ENCODE data around the gene EFHC1. TPM values are rescaled to one million over a fixed set of nuclear protein-coding genes. Genes with fewer than 3 reads are reported as not detected.

EFHC1 gene
- polyA plus RNA-seq, 1 experiment: 59.8 TPM

GRCh38 chr6:52546678-52547077 is 126.5 kb downstream of the EFHC1 start:
- Histone ChIP-seq H3K9me3 (ENCODE audit: control insufficient read depth, insufficient read depth, low read length) (no peaks in the 10 kb centered on the region), H3K27ac (ENCODE audit: low read depth, low read length) (no peak overlapping the region), H3K4me3 (ENCODE audit: low read depth, low read length) (no peak overlapping the region), H3K27me3 (ENCODE audit: control insufficient read depth, insufficient read depth, low read length) (no peaks in the 10 kb centered on the region)
- TF ChIP-seq CTCF (IDR thresholded peaks at IDR 0.05; ENCODE audit: low read depth, low read length): no peak
- ChIA-PET CTCF (interaction anchor here (0.9 kb wide), 1 partner anchor 127 kb away, joined by 3 read pairs; the partner anchor contains the start of gene EFHC1), POLR2A (interaction anchor here (0.7 to 1.2 kb wide), 2 partner anchors 10 to 11 kb away, joined by 3 read pairs; no protein-coding TSS in a partner anchor)
- DNase-seq (ENCODE audit: low read depth, low spot score): no peak

- TF ChIP-seq CTCF (IDR thresholded peaks at IDR 0.05; ENCODE audit: low read depth, low read length): no peak
- DNase-seq (ENCODE audit: low read depth, low spot score): no peak
- Histone ChIP-seq H3K27me3 (ENCODE audit: control insufficient read depth, insufficient read depth, low read length) (no peaks in the 10 kb centered on the region), H3K4me3 (ENCODE audit: low read depth, low read length) (no peak overlapping the region), H3K9me3 (ENCODE audit: control insufficient read depth, insufficient read depth, low read length) (no peaks in the 10 kb centered on the region), H3K27ac (ENCODE audit: low read depth, low read length) (peak overlapping the region; percentile 11)
- POLR2A ChIA-PET: interaction anchor here (0.6 kb wide), 1 partner anchor 50 kb away, joined by 3 read pairs; no protein-coding TSS in a partner anchor
- CTCF ChIA-PET: interaction anchor here (0.9 kb wide), 1 partner anchor 128 kb away, joined by 3 read pairs; the partner anchor contains the start of gene EFHC1
Measured at GRCh38 chr6:52547647-52548352, 127.7 kb downstream of the EFHC1 start.

GRCh38 chr6:52548353-52548713 is 128.2 kb downstream of the EFHC1 start:
- ChIA-PET POLR2A (no interaction called here), CTCF (no interaction called here)
- no peaks in the 10 kb centered on the region for H3K27me3 ChIP-seq (ENCODE audit: control insufficient read depth, insufficient read depth, low read length)
- TF ChIP-seq CTCF (IDR thresholded peaks at IDR 0.05; ENCODE audit: low read depth, low read length): no peak
- H3K27ac ChIP-seq (ENCODE audit: low read depth, low read length): no peak overlapping the region
- no peaks in the 10 kb centered on the region for H3K9me3 ChIP-seq (ENCODE audit: control insufficient read depth, insufficient read depth, low read length)
- no peak overlapping the region for H3K4me3 ChIP-seq (ENCODE audit: low read depth, low read length)
- DNase-seq (ENCODE audit: low read depth, low spot score): no peak

DNA sequence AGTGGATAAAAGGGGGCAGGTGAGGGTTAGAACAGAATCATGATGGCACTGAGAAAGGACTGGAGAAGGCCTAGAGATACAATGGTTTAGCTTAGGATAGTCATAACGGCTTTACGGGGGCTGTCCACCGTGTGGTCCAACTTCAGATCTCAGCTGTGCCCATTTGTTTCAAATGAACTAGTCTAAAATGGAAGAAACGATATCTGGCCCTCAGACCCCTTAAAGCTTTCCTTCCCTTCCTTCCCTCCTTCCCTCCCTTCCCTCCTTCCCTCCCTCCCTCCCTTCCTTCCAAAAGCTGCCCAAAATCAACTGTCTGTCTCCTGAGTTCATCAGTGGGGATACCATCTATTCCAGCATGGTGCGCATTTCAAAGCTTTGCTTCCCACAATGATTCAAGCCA is 128.9 kb downstream of the EFHC1 start:
- H3K4me3 ChIP-seq (ENCODE audit: low read depth, low read length): no peak overlapping the region
- DNase-seq (ENCODE audit: low read depth, low spot score): no peak
- CTCF ChIA-PET: interaction anchor here (0.6 to 1.1 kb wide), 3 partner anchors 103 to 627 kb away, joined by 3 to 10 read pairs (median 3); no protein-coding TSS in a partner anchor
- H3K9me3 ChIP-seq (ENCODE audit: control insufficient read depth, insufficient read depth, low read length): no peaks in the 10 kb centered on the region; the same call in 1 of the 2 replicates
- POLR2A ChIA-PET: interaction anchor here (1.6 kb wide), 1 partner anchor 33 kb away, joined by 4 read pairs; no protein-coding TSS in a partner anchor
- no peak for TF ChIP-seq CTCF (IDR thresholded peaks at IDR 0.05; ENCODE audit: low read depth, low read length)
- no peak overlapping the region for H3K27ac ChIP-seq (ENCODE audit: low read depth, low read length)
- no peaks in the 10 kb centered on the region for H3K27me3 ChIP-seq (ENCODE audit: control insufficient read depth, insufficient read depth, low read length)

DNA sequence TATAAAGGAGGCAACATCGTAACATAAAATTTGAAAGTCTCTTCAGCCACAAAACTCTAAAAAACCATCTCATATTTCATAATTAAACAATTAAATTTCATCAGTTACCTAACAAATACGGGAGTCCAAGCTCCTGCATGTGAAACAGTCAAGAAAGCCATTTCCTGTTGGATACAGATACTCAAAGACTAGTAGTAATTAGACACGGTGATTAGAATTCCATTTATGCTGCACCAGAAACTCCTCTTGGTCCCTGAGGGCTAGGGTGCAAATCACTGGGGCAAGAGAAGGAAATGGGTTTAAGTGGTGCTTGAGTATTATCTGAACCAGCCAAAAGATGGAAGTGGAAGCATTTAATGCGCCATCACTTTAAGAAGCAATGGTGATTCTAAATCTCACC is 129.3 kb downstream of the EFHC1 start:
- H3K27me3 ChIP-seq (ENCODE audit: control insufficient read depth, insufficient read depth, low read length): no peaks in the 10 kb centered on the region
- no peak overlapping the region for H3K27ac ChIP-seq (ENCODE audit: low read depth, low read length)
- no peak overlapping the region for H3K4me3 ChIP-seq (ENCODE audit: low read depth, low read length)
- POLR2A ChIA-PET: interaction anchor here (1.6 kb wide), 1 partner anchor 34 kb away, joined by 4 read pairs; no protein-coding TSS in a partner anchor
- CTCF ChIA-PET: interaction anchor here (0.6 to 1.1 kb wide), 3 partner anchors 103 to 627 kb away, joined by 3 to 10 read pairs (median 3); no protein-coding TSS in a partner anchor
- no peak for DNase-seq (ENCODE audit: low read depth, low spot score)
- no peak for TF ChIP-seq CTCF (IDR thresholded peaks at IDR 0.05; ENCODE audit: low read depth, low read length)
- H3K9me3 ChIP-seq (ENCODE audit: control insufficient read depth, insufficient read depth, low read length): no peaks in the 10 kb centered on the region; the same call in 1 of the 2 replicates

Measured in AG04450 (cell line).